Measurements from ENCODE around the gene MRPL32. TPM values are rescaled to one million over a fixed set of nuclear protein-coding genes. Genes with fewer than 3 reads are reported as not detected.

The MRPL32 gene
- total RNA-seq, 1 experiment from 2014 or later, result 47.5 TPM

GRCh38 chr7:42900842-42901241, 31.3 kb upstream of the MRPL32 start:
- no peaks in the 10 kb centered on the region for H3K79me2 ChIP-seq (ENCODE audit: insufficient read depth, low read length)
- H4K20me1 ChIP-seq (ENCODE audit: insufficient read depth), result no peaks in the 10 kb centered on the region
- ChIA-PET RAD21 (ENCODE audit: low non-redundant PET in 1 of 2, low total read pairs in 2 of 2, uncharacterized antibody in 2 of 2, unreplicated experiment in 2 of 2) (no interaction called here), CTCF (no interaction called here), POLR2A (no interaction called here)
- no peaks in the 10 kb centered on the region for H3K9me3 ChIP-seq (ENCODE audit: control insufficient read depth in 1 of 2, insufficient read depth in 1 of 2, low read depth in 1 of 2, low read length in 2 of 2)
- no peak overlapping the region for H3K9ac ChIP-seq (ENCODE audit: low read length)
- DNase-seq (ENCODE audit: low read depth, low spot score), result no peak
- H3K4me2 ChIP-seq (ENCODE audit: low read length), result no peak overlapping the region
- no peak for ATAC-seq
- TF ChIP-seq POLR2AphosphoS5 (IDR thresholded peaks at IDR 0.05; ENCODE audit: low read depth, low read length), result no peak
- no peak for TF ChIP-seq CBX3 (IDR thresholded peaks at IDR 0.05; ENCODE audit: low read depth)
- TF ChIP-seq EGR1 (IDR thresholded peaks at IDR 0.05; ENCODE audit: low read depth), result no peak
- TF ChIP-seq CEBPB (IDR thresholded peaks at IDR 0.05; ENCODE audit: low read depth), result no peak
- TF ChIP-seq, protein P1, sequence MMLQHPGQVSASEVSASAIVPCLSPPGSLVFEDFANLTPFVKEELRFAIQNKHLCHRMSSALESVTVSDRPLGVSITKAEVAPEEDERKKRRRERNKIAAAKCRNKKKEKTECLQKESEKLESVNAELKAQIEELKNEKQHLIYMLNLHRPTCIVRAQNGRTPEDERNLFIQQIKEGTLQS (IDR thresholded peaks at IDR 0.05), result no peak
- no peak for TF ChIP-seq ELF1 (IDR thresholded peaks at IDR 0.05; ENCODE audit: borderline replicate concordance, low read depth)
- no peak for TF ChIP-seq SRF (IDR thresholded peaks at IDR 0.05; ENCODE audit: low read depth)
- no peak for TF ChIP-seq RAD21 (IDR thresholded peaks at IDR 0.05; ENCODE audit: low read depth)
- TF ChIP-seq ZFX (IDR thresholded peaks at IDR 0.05), result no peak
- no peak for TF ChIP-seq MAX (IDR thresholded peaks at IDR 0.05)
- TF ChIP-seq JUND (IDR thresholded peaks at IDR 0.05), result no peak
- no peak for TF ChIP-seq EZH2 (IDR thresholded peaks at IDR 0.05)
- no peak for TF ChIP-seq YY1 (IDR thresholded peaks at IDR 0.05; ENCODE audit: extremely low read depth, insufficient replicate concordance, low read depth, low read length)
- no peak for TF ChIP-seq SP1 (IDR thresholded peaks at IDR 0.05; ENCODE audit: low read depth)
- no peak for TF ChIP-seq ZBTB33 (IDR thresholded peaks at IDR 0.05; ENCODE audit: extremely low read depth, insufficient replicate concordance, low read length)
- no peak for TF ChIP-seq POLR2A (IDR thresholded peaks at IDR 0.05; ENCODE audit: borderline replicate concordance, extremely low read depth, insufficient read depth, insufficient read length)
- no peak for TF ChIP-seq FOSL1 (IDR thresholded peaks at IDR 0.05; ENCODE audit: low read depth)
- TF ChIP-seq TCF7L2 (IDR thresholded peaks at IDR 0.05; ENCODE audit: borderline replicate concordance, extremely low read depth, insufficient read depth, insufficient read length), result no peak
- no peak overlapping the region for H3K4me3 ChIP-seq (replicated peaks in 1 of 2; ENCODE audit: low read depth in 1 of 2, low read length in 2 of 2)
- no TSS peak for BruUV-seq (replicated peaks)
- H3K9me2 ChIP-seq (ENCODE audit: insufficient read depth), result no peaks in the 10 kb centered on the region
- H3K27me3 ChIP-seq (ENCODE audit: insufficient read depth, low read length), result peaks cover 7% of the 10 kb centered on the region; the same call in 1 of the 2 replicates
- no peaks in the 10 kb centered on the region for H3K36me3 ChIP-seq (ENCODE audit: control insufficient read depth in 1 of 2, insufficient read depth in 2 of 2, low read length in 2 of 2)
- H3K27ac ChIP-seq (ENCODE audit: low read depth, low read length), result no peak overlapping the region
- intact Hi-C loops (cut with micrococcal nuclease), result no loop called here
- no peaks in the 10 kb centered on the region for H3K4me1 ChIP-seq (ENCODE audit: control insufficient read depth in 1 of 2, insufficient read depth in 2 of 2, low read length in 2 of 2)
- H2AFZ ChIP-seq (ENCODE audit: low read depth, low read length, poor library complexity, severe bottlenecking), result no peak overlapping the region

Measured in HCT116 (cell line).